GM21786 (cell line): ENCODE data around the gene PCYT2.

Source experiments
- ATAC-seq: cut with Tn5 transposase; IDR thresholded peaks from one replicate; pipeline ENCODE4 v1.9.1; 2021; ENCODE audit not compliant: unreplicated experiment

Gene PCYT2

DNA sequence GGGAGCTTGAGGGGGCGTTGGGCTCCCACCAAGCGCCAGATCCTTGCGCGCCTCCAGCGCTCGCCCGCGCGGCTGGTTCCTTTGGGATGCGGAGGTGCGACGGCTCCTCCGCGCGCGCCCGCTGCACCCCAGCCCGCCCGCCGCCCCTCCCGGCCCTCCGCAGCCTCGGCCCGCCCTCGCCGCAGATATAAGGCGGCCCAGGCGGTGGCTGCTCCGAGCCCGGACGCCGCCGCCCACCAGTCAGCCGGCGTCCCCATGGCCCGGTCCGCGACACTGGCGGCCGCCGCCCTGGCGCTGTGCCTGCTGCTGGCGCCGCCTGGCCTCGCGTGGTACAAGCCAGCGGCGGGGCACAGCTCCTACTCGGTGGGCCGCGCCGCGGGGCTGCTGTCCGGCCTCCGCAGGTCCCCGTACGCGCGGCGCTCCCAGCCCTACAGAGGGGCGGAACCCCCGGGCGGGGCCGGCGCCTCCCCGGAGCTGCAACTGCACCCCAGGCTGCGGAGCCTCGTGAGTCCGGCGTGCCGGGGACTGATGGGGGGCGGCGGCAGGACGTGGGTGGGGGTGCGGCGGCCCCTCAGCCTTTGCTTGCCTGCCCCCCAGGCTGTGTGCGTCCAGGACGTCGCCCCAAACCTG, 9.1 kb downstream of the PCYT2 start, which contains the start of gene NPB:
Gene NPB, plus strand, starts transcription at position 216 of the 630 bp plus-strand sequence. Its CDS starts 40 bp downstream, at position 256.
- no peak for ATAC-seq

DNA sequence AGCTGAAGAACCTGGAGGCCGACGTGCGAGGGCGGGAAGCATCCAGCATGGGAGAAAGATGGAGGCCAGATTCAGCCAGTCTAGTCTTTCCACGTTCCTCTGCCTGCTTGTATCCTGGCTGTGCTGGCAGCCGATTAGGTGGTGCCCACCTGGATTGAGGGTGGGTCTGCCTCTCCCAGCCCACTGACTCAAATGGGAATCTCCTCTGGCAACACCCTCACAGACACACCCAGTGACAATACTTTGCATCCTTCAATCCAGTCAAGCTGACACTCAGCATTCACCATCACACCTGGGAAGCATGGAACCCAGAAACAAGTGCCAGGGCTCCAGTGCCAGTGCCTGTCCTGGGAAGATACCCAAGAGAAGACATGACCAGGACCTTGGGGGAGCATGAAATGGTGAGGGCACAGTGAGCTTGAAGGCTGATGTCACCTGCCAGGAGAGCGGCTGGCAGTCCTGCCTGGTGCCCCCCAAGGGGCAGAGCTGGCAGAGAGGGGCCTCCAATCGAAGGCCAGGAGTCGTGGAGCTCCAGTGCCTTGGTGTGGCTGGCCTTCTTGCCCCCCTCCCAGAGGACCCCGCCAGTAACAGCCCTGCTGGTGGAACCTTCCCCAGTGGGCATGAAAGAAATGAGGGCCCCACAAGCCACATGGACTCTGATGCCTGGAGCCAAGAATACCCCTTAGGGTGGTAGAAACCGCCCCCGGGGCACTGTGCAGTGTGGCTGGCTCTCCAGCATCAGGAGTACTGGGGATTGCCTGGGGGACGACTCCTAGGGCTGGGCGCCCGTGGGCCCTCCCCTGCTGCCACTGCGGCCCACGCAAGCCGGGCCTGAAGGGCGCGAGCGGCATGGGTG, 9.8 kb downstream of the PCYT2 start:
- ATAC-seq: no peak

DNA sequence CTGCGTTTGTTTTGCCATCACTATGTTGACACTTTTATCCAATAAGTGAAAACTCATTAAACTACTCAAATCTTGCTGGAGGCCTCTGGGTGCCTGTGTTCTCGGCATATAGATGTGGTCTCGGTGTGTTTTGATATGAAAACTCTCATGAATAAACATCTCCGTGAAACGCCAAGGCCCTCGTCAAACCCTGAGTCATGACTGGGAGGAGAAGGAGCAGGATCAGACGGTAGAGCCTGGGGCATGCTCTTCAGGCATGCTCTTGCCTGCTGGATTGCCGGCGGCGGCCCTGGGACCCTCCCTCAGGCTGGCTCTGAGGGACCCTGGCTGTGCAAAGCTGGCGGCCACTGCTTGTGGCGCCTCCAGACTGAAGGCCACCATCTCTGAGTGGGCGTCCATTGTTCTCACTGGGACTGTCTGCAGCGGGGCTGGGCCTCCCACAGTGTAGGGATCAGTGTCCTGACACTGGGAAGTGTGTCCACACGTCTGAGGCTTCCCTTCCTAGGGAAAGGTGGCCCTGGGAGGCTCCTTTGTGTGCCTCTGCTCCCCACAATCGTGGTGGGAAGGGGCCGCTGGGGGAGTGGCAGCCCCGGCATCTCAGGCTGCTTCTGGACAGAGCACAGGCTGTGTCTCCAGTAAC, 10.9 kb downstream of the PCYT2 start:
- no peak for ATAC-seq

DNA sequence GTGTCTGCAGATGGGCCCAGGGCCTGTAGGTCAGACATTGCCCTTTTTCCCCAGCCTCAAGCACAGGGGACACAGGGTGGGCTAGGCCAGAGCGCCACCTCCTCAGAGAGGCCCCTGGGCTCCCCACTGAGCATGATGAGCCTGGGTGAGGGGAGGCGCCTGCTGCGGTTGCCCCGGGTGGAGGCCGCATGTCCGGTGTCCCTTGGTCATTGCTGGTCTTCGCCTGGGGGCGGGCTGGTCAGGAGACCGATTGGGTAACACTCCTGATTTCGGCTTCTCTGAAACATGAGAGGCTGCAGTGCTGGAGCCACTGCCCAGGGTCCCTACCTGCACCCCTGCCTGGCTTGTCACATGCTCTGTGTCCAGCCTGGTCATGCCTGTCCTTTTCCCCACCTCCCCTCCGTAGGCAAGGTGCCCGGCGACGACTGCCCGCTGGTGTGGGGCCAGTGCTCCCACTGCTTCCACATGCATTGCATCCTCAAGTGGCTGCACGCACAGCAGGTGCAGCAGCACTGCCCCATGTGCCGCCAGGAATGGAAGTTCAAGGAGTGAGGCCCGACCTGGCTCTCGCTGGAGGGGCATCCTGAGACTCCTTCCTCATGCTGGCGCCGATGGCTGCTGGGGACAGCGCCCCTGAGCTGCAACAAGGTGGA, 11.6 kb downstream of the PCYT2 start:
- ATAC-seq: no peak

DNA sequence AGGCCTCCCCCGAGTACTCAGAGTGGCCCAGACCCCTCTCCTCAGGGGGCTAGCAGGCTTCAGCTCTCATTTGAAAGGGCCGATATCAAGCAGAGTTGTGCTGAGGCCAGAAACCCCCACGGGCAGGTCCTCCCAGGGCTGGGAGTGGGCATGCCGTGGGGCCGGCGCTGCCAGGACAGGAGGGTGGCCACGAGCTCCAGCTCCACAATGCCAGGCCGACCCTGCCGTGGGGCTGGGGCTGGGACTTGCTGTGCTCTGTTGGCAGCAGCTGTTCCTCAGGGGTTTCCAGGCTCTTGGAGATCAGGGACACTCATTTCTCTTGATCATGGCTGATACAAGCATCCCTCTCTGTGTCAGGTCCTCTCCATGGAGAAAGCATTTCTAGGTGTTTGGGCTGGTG, 12.3 kb downstream of the PCYT2 start:
- ATAC-seq: no peak

DNA sequence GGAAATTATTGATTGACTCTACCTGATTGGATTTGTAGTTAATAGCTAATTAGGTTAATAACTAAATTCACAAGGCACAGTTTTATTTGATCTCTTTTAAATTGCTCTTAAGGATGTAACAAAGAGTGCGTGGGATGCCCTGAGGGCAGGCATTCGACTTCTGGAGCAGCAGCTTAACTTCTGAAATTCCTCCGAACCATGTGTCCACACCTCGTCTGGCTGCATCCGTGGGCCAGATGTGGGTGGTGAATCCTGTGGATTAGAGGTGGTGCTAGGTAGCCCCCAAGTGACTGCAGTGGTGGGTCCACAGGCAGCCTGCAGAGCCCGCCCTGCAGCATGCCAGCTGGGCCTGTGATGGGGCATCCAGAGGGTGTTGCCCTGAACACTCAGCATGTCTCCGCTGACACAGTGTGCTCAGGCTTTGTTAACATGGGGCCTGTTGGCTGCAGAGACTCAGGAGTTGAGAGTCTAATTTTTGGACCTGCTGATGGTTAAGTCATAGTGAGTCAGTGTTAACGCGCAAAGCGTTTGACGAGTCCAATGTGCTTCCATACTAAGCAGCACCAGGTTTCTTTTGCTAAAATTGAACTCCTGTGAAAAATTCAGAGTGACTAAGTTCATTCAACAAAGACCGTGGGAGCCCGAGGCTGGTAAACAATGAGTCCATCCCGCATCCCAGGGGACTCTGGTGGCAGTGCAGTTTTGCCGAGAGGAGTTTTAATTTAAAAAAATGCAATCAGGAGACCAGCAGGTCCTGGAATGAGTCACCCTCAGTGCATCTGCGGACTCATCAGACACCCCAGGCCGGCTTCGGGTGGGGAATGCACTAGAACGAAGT, 13.0 kb downstream of the PCYT2 start:
- ATAC-seq: no peak

DNA sequence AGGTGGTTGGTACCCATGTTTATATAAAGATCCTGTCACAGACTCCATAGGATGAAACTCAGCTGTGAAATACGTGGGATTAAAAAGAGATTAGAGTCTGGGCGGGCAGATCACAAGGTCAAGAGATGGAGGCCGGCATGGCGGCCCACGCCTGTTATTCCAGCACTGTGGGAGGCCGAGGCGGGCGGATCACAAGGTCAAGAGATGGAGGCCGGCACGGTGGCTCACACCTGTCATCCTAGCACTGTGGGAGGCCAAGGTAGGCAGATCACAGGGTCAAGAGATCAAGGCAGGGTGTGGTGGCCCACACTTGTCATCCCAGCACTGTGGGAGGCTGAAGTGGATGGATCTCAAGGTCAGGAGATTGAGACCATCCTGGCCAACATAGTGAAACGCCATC, 15.8 kb downstream of the PCYT2 start:
- ATAC-seq: no peak

DNA sequence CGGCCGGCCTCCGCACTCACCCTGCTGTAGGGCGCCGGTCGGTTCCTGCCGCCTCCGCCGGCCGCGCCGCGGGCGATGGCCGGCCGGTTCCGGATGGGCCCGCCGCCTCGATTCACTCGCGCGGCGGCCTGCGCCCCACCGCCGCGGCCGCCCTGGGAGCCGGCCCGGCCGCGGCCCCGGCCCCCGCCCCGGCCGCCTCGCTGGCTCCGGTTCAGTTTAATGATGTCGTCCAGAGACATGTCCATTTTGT, 20.0 kb downstream of the PCYT2 start:
- no peak for ATAC-seq

DNA sequence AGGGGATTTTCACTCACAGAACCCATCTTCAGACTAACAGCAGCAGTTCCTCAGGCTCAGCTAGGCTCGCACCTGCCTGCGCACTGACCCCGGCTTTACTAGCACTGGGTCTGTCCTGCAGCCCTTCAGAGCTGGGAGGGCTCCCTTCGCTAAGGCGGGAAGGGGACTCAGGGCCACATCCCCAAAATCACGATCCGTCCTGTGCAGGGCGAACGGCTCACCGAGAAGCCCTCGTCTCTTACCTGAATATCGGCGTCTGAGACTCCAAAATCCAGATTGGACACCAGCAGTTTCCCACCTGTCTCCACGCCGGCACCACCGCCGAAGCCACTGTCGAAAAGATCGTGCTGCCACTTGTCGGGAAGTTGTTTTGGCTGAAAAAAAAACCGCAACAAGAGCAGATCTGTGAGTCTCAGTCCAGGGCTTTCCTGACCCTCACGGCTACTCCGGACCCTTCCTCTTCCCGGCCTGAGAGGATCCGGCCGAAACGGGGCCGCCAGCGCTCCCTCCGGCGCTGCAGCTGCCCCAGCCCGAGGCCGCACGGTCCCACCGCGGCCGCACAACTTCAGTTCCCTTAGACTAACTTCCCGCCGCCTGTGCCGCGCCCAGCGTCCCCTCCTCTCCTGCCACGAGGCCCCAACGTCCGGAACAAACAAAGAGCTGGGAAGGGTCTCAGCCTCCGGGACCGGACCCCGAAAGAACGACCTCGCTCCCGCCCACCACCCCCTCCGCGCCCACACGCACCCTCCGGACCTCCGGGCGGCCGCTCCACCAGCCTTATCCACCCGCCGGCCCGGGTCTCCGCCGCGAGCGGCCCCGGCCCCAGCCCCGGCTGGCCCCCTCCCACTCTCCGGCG, 20.5 kb downstream of the PCYT2 start:
- ATAC-seq: no peak

DNA sequence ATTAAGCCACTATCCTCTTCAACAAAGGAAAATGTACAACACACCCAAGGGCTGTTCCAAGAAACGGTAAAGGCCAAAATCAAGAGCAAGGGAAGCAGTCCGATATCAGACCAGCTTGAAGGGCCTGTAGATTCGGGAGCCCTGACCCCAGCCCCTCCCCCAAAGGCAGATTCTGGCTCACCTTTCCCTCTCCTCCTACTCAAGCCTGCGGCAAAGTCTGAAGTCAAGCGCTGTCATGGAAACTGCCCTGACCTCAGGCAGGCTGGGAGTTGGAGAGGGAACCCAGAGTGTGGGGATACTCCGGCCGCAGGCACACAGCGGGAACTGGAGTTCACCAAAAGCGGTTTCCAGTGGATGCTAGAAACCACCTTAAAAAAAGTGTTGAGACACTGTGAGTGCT, 21.6 kb downstream of the PCYT2 start:
- ATAC-seq: no peak

DNA sequence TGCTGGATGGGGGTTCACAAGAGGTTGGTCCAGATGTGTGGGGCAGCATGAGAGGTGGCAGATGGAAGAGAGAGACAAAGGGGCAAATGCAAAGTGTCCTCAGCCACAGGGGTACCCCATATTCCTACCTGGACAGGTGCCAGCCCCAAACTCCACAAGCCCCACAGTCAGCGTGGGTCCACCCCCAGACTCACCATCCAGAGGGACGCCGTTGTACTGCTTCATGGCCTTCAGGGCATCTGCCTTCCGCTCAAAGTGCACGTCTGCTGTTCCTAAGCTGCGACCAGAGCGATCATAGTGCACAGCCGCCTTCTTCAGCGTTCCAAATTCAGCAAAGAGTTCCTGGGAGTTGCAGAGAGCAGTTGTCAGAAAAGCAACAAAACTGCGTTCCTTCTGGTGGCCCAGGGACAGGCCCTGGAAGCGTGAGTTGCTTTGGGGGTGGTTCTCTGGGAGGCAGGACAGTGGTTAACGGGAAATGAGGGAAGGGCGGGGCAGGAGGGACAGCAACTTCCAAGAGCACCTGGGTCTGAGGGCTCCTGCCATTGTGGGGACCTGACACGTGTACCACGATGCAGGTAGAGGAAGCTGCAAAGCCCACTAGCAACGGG, 22.1 kb downstream of the PCYT2 start:
- no peak for ATAC-seq

DNA sequence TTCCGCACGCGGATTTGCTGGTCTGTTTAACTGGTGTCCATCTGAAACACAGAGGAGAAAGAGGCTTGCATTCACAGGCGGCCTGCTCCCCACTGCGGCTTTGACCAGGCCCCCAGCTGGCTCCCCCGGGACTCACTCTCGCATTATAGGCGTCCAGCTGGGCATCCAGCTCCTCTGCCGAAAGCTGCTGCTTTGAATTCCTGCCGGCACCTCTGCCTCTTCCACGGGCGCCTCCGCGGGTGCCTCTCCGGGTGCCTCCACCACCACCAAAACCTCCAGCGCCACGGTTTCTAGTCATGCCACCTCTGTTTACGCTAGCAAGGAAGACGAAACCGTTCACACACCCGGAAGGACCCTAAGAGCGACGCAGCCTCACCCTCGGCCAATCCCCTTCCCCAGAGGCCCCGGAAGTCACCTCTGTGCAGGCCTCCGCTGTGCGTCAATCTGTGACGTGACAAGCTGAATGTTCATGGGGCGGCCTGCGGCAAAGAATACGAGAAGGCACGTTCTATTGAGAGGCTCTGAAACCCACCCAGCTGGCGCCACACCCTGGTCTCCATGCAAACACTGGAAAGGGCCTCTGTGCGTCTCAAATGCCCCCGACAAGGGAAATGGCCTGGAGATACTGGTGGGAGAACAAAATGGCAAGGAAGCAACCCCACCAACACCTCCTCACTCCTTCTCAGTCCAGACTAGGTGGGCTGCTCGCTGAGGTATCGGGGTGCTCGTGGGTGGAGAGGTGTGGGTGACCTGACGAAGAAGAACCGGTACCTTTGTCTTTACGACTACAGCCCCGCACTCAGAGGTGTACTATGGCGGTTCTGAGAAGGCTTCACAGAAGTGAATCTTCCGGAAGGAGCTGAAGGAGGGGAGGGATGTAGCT, 22.9 kb downstream of the PCYT2 start:
- no peak for ATAC-seq

DNA sequence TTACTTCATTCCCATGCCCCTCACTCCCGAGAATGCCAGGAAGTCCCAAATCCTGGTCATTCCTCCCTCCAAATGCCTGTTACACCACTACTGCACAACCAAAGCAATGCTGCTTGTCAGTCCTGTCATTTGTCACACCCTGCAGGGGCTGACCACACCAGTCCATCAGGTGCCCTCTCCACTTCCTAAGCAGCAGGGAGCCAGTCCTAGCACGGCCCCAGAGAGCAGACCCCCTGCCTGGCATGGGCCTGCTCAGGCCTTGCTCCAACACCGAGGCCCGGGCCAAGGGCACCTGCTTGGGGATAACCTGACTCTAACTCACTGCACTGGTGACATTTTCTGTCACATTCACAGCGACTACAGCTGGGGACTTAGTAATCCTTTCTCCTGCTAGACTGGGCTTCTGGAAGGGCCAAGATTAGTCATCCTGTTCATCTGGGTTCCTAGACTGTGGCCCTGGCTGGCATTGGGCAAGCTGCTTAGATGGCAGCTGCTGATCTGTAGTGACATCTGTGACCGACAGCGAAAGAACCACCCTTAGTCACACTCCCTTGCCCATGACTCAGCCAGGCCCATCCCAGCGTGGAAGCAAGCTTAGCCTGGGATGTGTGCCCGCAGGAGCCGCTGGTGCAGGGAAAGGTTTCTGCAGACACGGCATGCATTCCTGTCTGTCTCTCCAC, 25.2 kb downstream of the PCYT2 start:
- ATAC-seq: no peak

DNA sequence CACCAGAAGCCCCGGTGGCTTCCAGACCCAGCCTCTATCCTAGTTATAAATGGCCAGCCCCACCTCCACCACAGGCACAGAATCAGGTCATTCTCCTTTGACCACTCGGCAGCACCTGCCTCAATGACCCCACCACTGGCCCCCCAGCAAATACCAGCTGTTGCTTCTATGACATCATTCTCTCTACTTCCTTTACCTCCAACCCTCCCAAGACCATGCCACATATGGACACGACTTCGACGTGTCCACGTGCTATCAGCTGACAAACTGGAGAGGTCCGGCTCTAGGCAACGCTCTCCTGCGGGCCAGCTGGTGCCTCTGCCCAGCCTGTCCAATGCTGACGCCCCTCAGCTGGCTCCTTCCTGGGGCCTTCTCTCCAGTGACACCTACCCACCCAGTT, 25.7 kb downstream of the PCYT2 start:
- ATAC-seq: no peak

DNA sequence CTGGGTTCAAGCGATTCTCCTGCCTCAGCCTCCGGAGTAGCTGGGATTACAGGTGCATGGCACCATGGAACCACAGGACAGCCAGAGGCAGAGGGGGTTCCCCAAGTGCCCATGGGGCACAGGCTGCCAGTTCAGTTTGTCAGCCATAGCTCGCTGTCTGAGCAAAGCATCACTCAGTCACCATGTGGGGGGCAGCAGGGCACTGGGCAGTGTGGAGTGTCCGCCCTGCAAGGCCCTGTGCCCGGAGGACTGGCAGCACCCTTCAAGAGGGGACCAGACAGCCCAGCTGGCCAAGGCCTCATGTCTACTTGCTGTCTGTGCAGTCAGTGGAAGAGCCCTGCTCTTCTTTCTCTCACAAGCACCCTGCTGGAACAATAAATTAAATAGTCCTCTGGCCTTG, 26.2 kb downstream of the PCYT2 start:
- ATAC-seq: no peak

DNA sequence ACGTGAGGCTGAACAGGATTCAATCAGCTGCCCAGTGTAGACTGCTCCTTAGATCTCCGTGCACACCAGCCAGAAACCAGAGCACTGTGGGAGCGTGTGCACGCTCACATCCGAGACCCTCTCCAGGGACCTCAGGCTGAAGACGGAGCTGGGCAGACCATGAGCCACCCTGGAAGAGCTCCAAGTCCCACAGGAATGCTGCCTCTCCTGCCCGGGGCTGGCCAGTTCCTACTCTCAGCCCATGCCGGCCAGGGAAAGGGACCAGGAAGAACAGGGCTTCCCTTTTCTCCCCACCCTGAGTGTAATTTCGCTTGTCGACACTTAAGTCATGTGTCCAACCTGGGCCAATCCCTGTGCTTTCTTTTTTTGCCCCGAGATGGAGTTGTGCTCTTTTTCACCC, 26.7 kb downstream of the PCYT2 start:
- ATAC-seq: no peak

DNA sequence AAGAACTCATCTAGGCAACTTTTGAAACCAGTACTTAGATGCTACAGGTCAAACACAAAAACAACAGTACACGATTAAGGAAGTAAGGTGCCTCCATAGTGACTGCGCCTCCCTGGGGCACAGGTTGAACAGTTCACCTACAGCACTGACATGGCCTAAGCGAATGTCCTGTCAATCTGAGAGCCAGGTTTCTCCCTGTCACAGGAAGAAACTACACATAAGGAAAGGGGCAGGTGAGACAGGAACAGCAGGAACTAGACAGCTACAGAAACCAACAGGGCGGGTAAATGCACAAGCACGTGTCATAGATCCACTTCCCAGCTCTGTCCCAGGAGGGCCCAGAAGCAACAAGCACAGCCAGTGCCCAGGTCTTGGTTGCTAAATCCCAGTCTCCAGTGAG, 32.1 kb downstream of the PCYT2 start:
- ATAC-seq: no peak

DNA sequence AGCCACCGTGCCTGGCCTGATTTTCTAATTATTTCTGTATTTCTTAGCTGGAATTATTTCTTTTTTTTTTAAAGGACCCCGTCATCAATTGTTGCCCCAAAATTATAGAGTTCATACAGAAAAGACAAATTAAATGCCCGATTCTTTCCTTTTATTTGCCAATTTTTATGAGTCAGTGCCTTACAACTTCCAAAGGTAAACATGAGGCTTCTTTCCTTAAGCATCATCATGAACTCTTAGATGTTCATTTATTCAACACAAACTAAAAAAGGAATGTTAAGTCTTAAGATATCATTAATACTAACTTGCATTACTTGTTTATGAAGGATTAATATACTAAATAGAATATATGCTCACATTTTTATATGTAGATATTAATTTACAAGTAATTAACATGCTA, 32.9 kb downstream of the PCYT2 start:
- no peak for ATAC-seq
